Endothelial cell of umbilical vein (primary cell): ENCODE measurements around the gene FMNL3. TPM values are rescaled to one million over a fixed set of nuclear protein-coding genes. Genes with fewer than 3 reads are reported as not detected.

Source experiments
- BruUV-seq: library from RNA; stranded (reverse); fragments of 400-500 nt; replicated peaks from 2 replicates; lab custom pipeline; 2021; lab: Mats Ljungman, UMichigan
- CTCF ChIA-PET: fragments of 300-600, 350-600 bp; sonication (Branson Sonifier 250); formaldehyde crosslinking; loops from one replicate; lab custom pipeline; 2021; ENCODE audit warnings: antibody characterized with exemption, inconsistent platforms; lab: Charles Lee
- POLR2A ChIA-PET: fragments of 300-600, 350-600 bp; sonication (Branson Sonifier 250); formaldehyde crosslinking; loops from one replicate; lab custom pipeline; 2021; ENCODE audit warnings: antibody characterized with exemption, inconsistent platforms; lab: Charles Lee
- DNase-seq: peaks from one replicate; pipeline ENCODE4 v3.0.0-alpha.2; 2011; ENCODE audit warnings: low read depth, low spot score
- FAIRE-seq: peaks from 2 replicates; lab custom pipeline; 2011; peaks lifted over from hg19 to GRCh38; lab: Jason Lieb, UNC
- H2AFZ ChIP-seq: 2 replicates; pipeline ENCODE4 v1.6.0; 2012; ENCODE audit warnings: low read depth, low read length, control low read depth, inconsistent platforms
- H3K27ac ChIP-seq: 2 replicates; pipeline ENCODE4 v1.5.1; 2011; ENCODE audit warnings: low read depth, mild to moderate bottlenecking, control low read depth, low read length, moderate library complexity; ENCODE audit not compliant: insufficient read depth
- H3K27me3 ChIP-seq, 2 experiments: 2 replicates each; pipeline versions ENCODE4 v1.6.0 to v1.6.1; 2011; ENCODE audit warnings: low read length in 2 of 2, mixed read lengths in 1 of 2; ENCODE audit not compliant: control insufficient read depth in 2 of 2, insufficient read depth in 2 of 2
- H3K36me3 ChIP-seq, 2 experiments: 2 replicates in 1 of 2; 3 replicates in 1 of 2; pipeline ENCODE4 v1.5.1; 2011; ENCODE audit warnings: low read length in 2 of 2, mild to moderate bottlenecking in 1 of 2, moderate library complexity in 1 of 2; ENCODE audit not compliant: control insufficient read depth in 2 of 2, insufficient read depth in 2 of 2; ENCODE audit errors: extremely low read depth in 1 of 2
- H3K4me1 ChIP-seq: 3 replicates; pipeline ENCODE4 v1.5.1; 2011; ENCODE audit warnings: mild to moderate bottlenecking, low read length; ENCODE audit not compliant: control insufficient read depth, insufficient read depth; ENCODE audit errors: extremely low read depth
- H3K4me2 ChIP-seq: 2 replicates; pipeline ENCODE4 v1.6.1; 2011; ENCODE audit warnings: low read length, control low read depth, mixed read lengths; ENCODE audit not compliant: insufficient read depth
- H3K4me3 ChIP-seq, 3 experiments: fragments of 200-600 bp in 1 of 3; sonication (generic), shearing (Covaris generic) in 1 of 3; replicated peaks in 1 of 3; 2 replicates each; pipeline ENCODE4 v1.5.1; 2011 to 2016; ENCODE audit warnings: control low read depth in 3 of 3, low read length in 3 of 3, mild to moderate bottlenecking in 2 of 3, inconsistent platforms in 1 of 3, low read depth in 1 of 3, moderate library complexity in 1 of 3; ENCODE audit not compliant: insufficient read depth in 1 of 3
- H3K79me2 ChIP-seq: 2 replicates; pipeline ENCODE4 v1.6.0; 2012; ENCODE audit warnings: low read length, inconsistent platforms; ENCODE audit not compliant: control insufficient read depth, insufficient read depth
- H3K9ac ChIP-seq: replicated peaks from 2 replicates; pipeline ENCODE3; 2011; ENCODE audit warnings: low read length, control low read depth; ENCODE audit not compliant: insufficient read depth; ENCODE audit errors: extremely low read depth
- H3K9me1 ChIP-seq: replicated peaks from 3 replicates; pipeline ENCODE4 v1.6.0; 2011; ENCODE audit warnings: mild to moderate bottlenecking, low read length; ENCODE audit not compliant: control insufficient read depth, insufficient read depth; ENCODE audit errors: extremely low read depth
- H3K9me3 ChIP-seq: replicated peaks from 2 replicates; pipeline ENCODE4 v1.5.1; 2012; ENCODE audit warnings: low read length, inconsistent platforms; ENCODE audit not compliant: control insufficient read depth, insufficient read depth
- H4K20me1 ChIP-seq: replicated peaks from 2 replicates; pipeline ENCODE3; 2011; ENCODE audit warnings: mild to moderate bottlenecking, low read length; ENCODE audit not compliant: control insufficient read depth, insufficient read depth; ENCODE audit errors: extremely low read depth
- CTCF ChIP-seq, 2 donors: IDR thresholded peaks; 1 replicate in 1 of 2; 2 replicates in 1 of 2; pipeline ENCODE4 v1.5.1; 2011; ENCODE audit warnings: low read length in 2 of 2, mild to moderate bottlenecking in 2 of 2, moderate library complexity in 2 of 2, control low read depth in 1 of 2, inconsistent platforms in 1 of 2, low read depth in 1 of 2; ENCODE audit not compliant: insufficient read depth in 1 of 2; ENCODE audit errors: extremely low read depth in 1 of 2
- EZH2 ChIP-seq: IDR thresholded peaks from 2 replicates; pipeline ENCODE4 v1.6.1; 2012; ENCODE audit warnings: borderline replicate concordance, low read depth, mild to moderate bottlenecking, moderate library complexity, low read length, inconsistent platforms; ENCODE audit not compliant: severe bottlenecking
- FOS ChIP-seq: IDR thresholded peaks from 2 replicates; pipeline ENCODE4 v1.6.1; 2011; ENCODE audit warnings: mild to moderate bottlenecking, low read length, moderate library complexity, borderline replicate concordance; ENCODE audit not compliant: insufficient read depth
- GATA2 ChIP-seq: IDR thresholded peaks from 2 replicates; pipeline ENCODE4 v1.7.0; 2011; ENCODE audit warnings: low read depth, mild to moderate bottlenecking, moderate library complexity, mixed read lengths, low read length; ENCODE audit not compliant: insufficient read length, insufficient read depth
- JUN ChIP-seq: IDR thresholded peaks from 2 replicates; pipeline ENCODE4 v1.6.1; 2011; ENCODE audit warnings: borderline replicate concordance, low read depth; ENCODE audit not compliant: insufficient read length, insufficient read depth
- MAX ChIP-seq: IDR thresholded peaks from 2 replicates; pipeline ENCODE4 v1.6.1; 2011; ENCODE audit not compliant: insufficient read depth, insufficient read length
- MYC ChIP-seq: IDR thresholded peaks from one replicate; pipeline ENCODE4 v1.6.1; 2011; ENCODE audit warnings: mild to moderate bottlenecking, low read depth, low read length
- POLR2A ChIP-seq: IDR thresholded peaks from 2 replicates; pipeline ENCODE4 v1.6.1; 2012; ENCODE audit warnings: low read depth, mild to moderate bottlenecking, control low read depth, low read length
- POLR2AphosphoS5 ChIP-seq: IDR thresholded peaks from 2 replicates; pipeline ENCODE4 v1.6.1; 2012; ENCODE audit warnings: low read depth, mild to moderate bottlenecking, control low read depth, low read length, moderate library complexity; ENCODE audit not compliant: insufficient read depth
- dilution Hi-C: fragments of 300-500 bp; cut with MboI; formaldehyde crosslinking; loops from one replicate; pipeline ENCODE4 v1.15.0; 2019; ENCODE audit warnings: low sequenced_read_pairs; ENCODE audit not compliant: extremely low pct_ligation_motif_present
- intact Hi-C: fragments of 100-400 bp; cut with micrococcal nuclease; formaldehyde crosslinking; loops from one replicate; pipeline ENCODE4 v1.10.0; 2022
- polyA plus RNA-seq, 4 experiments: library from polyadenylated mRNA; depleted of rRNA in 3 of 4; stranded (reverse) in 3 of 4; unstranded in 1 of 4; fragments of >200 nt; gene quantifications; 2 replicates each; pipeline versions ENCODE4 v1.2.1 to v1.2.3, GENCODE V29; 2011 to 2012; ENCODE audit warnings: missing spikeins in 1 of 4
- total RNA-seq: library from RNA; stranded (reverse); gene quantifications from 2 replicates; pipeline ENCODE4 v1.2.3, GENCODE V29; 2021

The FMNL3 gene
- total and polyA plus RNA-seq, 2 donors (not counting 3 experiments of a cell fraction or from before 2014, with no cell fraction given): 35.1 to 93.3 TPM

GRCh38 chr12:49599961-49600360 is 107.2 kb downstream of the FMNL3 start:
- H3K9me3 ChIP-seq: no peaks in the 10 kb centered on the region
- dilution Hi-C loops (no loop called here), intact Hi-C loops (no loop called here)
- H3K9me1 ChIP-seq: no peaks in the 10 kb centered on the region
- no peaks in the 10 kb centered on the region for H4K20me1 ChIP-seq
- H3K4me2 ChIP-seq: no peak overlapping the region
- no peak overlapping the region for H3K9ac ChIP-seq
- no peaks in the 10 kb centered on the region for H3K4me1 ChIP-seq
- no peaks in the 10 kb centered on the region for H3K36me3 ChIP-seq
- ChIA-PET POLR2A (no interaction called here), CTCF (interaction anchor here (1.1 to 2.0 kb wide), 3 partner anchors 11 to 24 kb away, joined by 3 to 9 read pairs (median 3); partner anchors contain the start of gene PRPF40B)
- H3K27me3 ChIP-seq: no peaks in the 10 kb centered on the region
- no peaks in the 10 kb centered on the region for H3K79me2 ChIP-seq
- no peak for TF ChIP-seq JUN
- H3K27ac ChIP-seq: no peak overlapping the region
- no peak overlapping the region for H2AFZ ChIP-seq
- H3K4me3 ChIP-seq: no peak overlapping the region
- BruUV-seq: no TSS peak
- DNase-seq (no peak), FAIRE-seq (no peak)

- Histone ChIP-seq H3K27ac (no peak overlapping the region), H4K20me1 (no peaks in the 10 kb centered on the region), H3K9me3 (no peaks in the 10 kb centered on the region), H3K36me3 (no peaks in the 10 kb centered on the region), H3K9ac (no peak overlapping the region), H3K4me1 (no peaks in the 10 kb centered on the region), H3K4me2 (no peak overlapping the region), H3K4me3 (no peak overlapping the region), H3K27me3 (no peaks in the 10 kb centered on the region), H3K9me1 (no peaks in the 10 kb centered on the region), H3K79me2 (no peaks in the 10 kb centered on the region), H2AFZ (no peak overlapping the region)
- dilution Hi-C loops (no loop called here), intact Hi-C loops (no loop called here)
- no TSS peak for BruUV-seq
- TF ChIP-seq JUN: no peak
- TF ChIP-seq MAX: no peak
- TF ChIP-seq POLR2AphosphoS5: no peak
- no peak for TF ChIP-seq FOS
- no peak for TF ChIP-seq EZH2
- no peak for TF ChIP-seq CTCF (IDR thresholded peaks at IDR 0.05; ENCODE audit: extremely low read depth in 1 of 2, insufficient read depth in 1 of 2, low read depth in 1 of 2, low read length in 2 of 2)
- no peak for TF ChIP-seq GATA2
- no peak for TF ChIP-seq POLR2A
- TF ChIP-seq MYC: no peak
- POLR2A ChIA-PET: no interaction called here
- no peak for FAIRE-seq
- CTCF ChIA-PET: interaction anchor here (1.2 kb wide), 2 partner anchors 9 to 25 kb away, joined by 3 to 4 read pairs; partner anchors contain the start of gene PRPF40B
- DNase-seq: no peak
Observed at GRCh38 chr12:49598527-49598926, 108.7 kb downstream of the FMNL3 start.
